GM10847 (cell line): ENCODE results near the gene WWOX.

ENCODE experiments used
- POLR2A ChIP-seq: IDR thresholded peaks from 2 replicates; pipeline ENCODE4 v1.6.1; 2011; ENCODE audit not compliant: insufficient read length; ENCODE audit errors: extremely low read depth

WWOX gene

DNA sequence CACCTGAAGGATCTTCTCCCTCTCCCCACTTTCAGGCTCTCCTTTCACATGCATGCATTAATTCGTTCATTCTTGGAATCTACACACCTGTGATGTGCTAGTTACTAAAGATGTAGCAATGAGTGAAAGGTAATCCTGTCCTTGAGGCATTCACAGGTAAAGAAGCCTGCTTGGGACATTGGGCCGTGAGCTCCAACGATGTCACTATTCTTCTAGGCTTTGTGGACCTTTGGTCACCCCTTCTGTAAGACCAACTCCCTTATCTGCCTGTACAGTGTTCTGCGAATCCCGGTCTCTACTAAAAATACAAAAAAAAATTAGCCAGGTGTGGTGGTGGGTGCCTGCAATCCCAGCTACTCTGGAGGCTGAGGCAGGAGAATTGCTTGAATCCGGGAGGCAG, 892.5 kb downstream of the WWOX start:
- TF ChIP-seq POLR2A = no peak

DNA sequence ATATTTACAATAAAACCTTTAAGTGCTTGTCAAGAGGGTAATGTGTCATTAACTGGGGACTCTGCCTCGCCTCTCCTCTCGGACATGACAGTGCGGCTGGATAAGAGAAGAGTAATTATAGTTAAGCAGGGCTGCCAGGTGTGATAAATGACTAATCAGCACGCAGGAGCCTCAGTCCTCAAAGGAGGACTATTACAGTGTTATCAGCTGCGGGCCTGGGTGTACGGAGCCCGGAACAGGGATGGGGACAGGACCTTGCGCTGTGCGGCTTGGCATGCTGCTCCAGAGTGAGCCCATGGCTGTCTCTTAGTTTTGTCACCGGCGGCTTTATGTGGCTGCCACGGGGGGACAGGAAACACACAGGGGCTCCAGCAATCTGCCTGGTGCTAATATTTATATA, 893.9 kb downstream of the WWOX start:
- no peak for TF ChIP-seq POLR2A

- no peak for TF ChIP-seq POLR2A
Measured at GRCh38 chr16:78994135-78994745, 894.8 kb downstream of the WWOX start.

DNA sequence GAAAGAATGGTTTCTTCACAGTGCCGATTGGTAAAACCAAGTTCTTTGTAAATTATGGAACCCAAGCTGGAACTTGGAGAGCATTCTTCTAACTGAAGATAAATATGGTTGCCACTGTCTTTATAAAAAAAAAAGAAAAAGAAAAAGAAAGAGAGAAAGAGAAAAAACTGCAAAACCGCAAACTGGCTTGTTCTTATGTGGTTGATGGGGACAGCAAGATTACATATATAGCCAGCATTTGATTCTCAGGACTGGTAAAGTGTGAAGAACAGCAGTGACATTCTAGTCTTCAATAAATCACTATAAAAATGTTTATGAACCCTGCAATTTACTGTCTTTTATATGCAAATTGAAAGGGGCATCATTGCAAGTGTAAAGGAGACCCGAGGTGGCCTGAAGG, 896.0 kb downstream of the WWOX start:
- TF ChIP-seq POLR2A = no peak

DNA sequence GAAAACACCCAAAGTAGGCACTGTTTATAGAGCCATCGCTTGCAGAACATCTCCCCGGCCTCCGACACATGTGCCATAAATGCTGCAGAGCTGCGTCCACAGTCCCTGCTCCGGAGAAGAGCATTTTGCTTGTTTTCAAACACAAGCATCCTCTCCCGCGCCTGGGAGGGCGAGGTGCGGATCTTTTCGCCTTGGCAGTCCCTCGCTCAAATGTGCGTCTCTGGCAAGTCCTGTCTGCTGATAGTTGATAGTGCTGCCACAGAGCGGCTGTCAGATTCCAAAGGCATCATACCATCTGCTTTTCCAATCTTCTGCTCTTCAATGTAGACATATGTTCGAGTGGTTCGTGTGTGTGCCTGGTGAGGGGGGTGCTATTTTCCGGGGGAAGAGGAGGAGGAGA, 897.3 kb downstream of the WWOX start:
- TF ChIP-seq POLR2A = no peak

- TF ChIP-seq POLR2A = no peak
Measured at GRCh38 chr16:78998879-78999278, 899.4 kb downstream of the WWOX start.

DNA sequence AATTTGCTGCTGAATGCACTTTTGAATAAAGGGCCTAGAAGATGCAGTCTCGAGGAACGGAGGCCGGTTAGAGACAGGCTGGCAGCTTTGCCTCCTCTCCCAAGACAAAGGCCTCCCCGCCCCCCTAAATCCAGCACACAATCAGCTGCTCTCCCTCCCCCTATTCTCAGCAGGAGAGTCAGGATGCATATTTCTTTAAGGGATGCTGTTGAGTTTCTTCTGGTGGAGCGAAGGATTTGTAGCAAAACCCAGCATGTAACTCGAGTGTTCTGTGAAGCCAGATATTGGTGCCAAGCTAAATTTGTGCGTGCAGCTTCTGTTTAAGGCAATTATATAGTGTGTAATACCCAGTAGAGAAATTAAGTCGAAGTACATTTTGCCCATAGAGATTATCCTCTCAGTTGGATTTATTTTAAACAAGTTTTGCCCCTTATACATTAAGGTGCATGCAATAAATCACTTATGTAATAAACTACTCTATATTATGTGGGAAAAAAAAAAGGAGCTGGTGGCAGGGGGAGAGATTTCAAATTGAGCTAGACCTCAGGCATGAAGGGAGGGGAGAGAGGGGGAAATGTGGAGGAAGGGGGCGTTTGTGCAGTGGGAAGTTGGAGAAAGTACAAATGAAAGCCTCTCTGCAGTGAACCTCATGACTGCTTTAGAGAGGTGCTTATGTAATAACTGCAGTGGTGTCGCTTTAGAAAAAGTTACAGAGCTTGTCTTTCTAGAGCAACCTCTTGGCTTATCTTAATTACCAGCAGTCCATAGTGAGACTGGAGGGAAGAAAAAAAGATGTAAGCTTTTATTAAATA, 901.9 kb downstream of the WWOX start:
- no peak for TF ChIP-seq POLR2A

GRCh38 chr16:79003026-79003609, 903.7 kb downstream of the WWOX start:
- TF ChIP-seq POLR2A = no peak

GRCh38 chr16:79004309-79004708, 904.9 kb downstream of the WWOX start:
- no peak for TF ChIP-seq POLR2A

GRCh38 chr16:79005096-79005495, 905.6 kb downstream of the WWOX start:
- TF ChIP-seq POLR2A = no peak

- TF ChIP-seq POLR2A = no peak
Measured at GRCh38 chr16:79006206-79006605, 906.8 kb downstream of the WWOX start.

GRCh38 chr16:79006765-79007164, 907.3 kb downstream of the WWOX start:
- no peak for TF ChIP-seq POLR2A

- TF ChIP-seq POLR2A = no peak
Measured at GRCh38 chr16:79007614-79008013, 908.2 kb downstream of the WWOX start.

- no peak for TF ChIP-seq POLR2A
Measured at GRCh38 chr16:79008036-79008868, 908.8 kb downstream of the WWOX start.

DNA sequence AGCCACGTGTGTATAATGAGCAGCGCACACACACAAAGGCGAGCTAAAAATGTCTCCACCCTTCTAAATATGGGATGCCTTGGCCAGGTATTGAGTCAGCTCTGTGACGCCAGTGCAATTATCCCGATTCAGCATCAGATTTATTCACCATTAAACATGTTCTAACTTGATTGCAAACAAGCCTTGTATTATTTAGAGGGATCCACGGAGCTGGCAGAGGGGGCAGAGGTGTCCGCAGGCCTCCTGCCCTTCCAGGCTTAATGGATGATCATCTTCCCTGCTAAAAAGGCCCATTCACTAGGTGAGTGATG, 909.4 kb downstream of the WWOX start:
- TF ChIP-seq POLR2A = no peak

GRCh38 chr16:79009896-79010295, 910.4 kb downstream of the WWOX start:
- no peak for TF ChIP-seq POLR2A
